Smooth muscle cell of the brain vasculature (primary cell): ENCODE data around the gene GSTT2B.
"Not testable (repeated sequence)": the region's sequence is repeated elsewhere in the genome, so short reads cannot be mapped to it uniquely, and the experiment has no call there.

Experiments
- DNase-seq: peaks from one replicate; pipeline ENCODE4 v3.0.0-alpha.2; 2012; ENCODE audit warnings: low read depth, low spot score

Gene GSTT2B

GRCh38 chr22:23984430-23984829 lies 23.4 kb upstream of the GSTT2B start:
- DNase-seq = no peak

- not testable (repeated sequence) for DNase-seq
Observed at GRCh38 chr22:23980567-23980966, 19.6 kb upstream of the GSTT2B start.

GRCh38 chr22:23979557-23980240 lies 18.7 kb upstream of the GSTT2B start, which contains the start of gene GSTT2:
TSS of gene GSTT2 (plus strand) at chr22:23980134.
- DNase-seq = not testable (repeated sequence)

- not testable (repeated sequence) for DNase-seq
Observed at GRCh38 chr22:23977304-23977703, 16.3 kb upstream of the GSTT2B start.

- DNase-seq = not testable (repeated sequence)
Observed at GRCh38 chr22:23974836-23975352, 13.9 kb upstream of the GSTT2B start.

GRCh38 chr22:23974345-23974744 lies 13.3 kb upstream of the GSTT2B start, which contains the start of gene DDT:
TSS of gene DDT (minus strand) at chr22:23974441. CDS start at chr22:23974414, 27 bp downstream.
- not testable (repeated sequence) for DNase-seq

- not testable (repeated sequence) for DNase-seq
Observed at GRCh38 chr22:23971927-23972326, 10.9 kb upstream of the GSTT2B start.

GRCh38 chr22:23970816-23971486 lies 10.0 kb upstream of the GSTT2B start:
- DNase-seq = no peak

- no peak for DNase-seq
Observed at GRCh38 chr22:23970201-23970641, 9.2 kb upstream of the GSTT2B start.

GRCh38 chr22:23969071-23969470 lies 8.1 kb upstream of the GSTT2B start:
- DNase-seq = no peak

- not testable (repeated sequence) for DNase-seq
Observed at GRCh38 chr22:23966568-23966967, 5.6 kb upstream of the GSTT2B start, which contains the start of gene DDTL. TSS of gene DDTL (plus strand) at chr22:23966888. CDS start at chr22:23966915, 27 bp downstream.

- not testable (repeated sequence) for DNase-seq
Observed at GRCh38 chr22:23966094-23966493, 5.1 kb upstream of the GSTT2B start.

GRCh38 chr22:23956301-23956900 lies 4.6 kb downstream of the GSTT2B start:
- peak; percentile 39 for DNase-seq

- DNase-seq = not testable (repeated sequence)
Observed at GRCh38 chr22:23955886-23956285, 5.1 kb downstream of the GSTT2B start.

- DNase-seq = not testable (repeated sequence)
Observed at GRCh38 chr22:23954991-23955305, 6.0 kb downstream of the GSTT2B start.

GRCh38 chr22:23954193-23954990 lies 6.6 kb downstream of the GSTT2B start:
- DNase-seq = not testable (repeated sequence)

- DNase-seq = not testable (repeated sequence)
Observed at GRCh38 chr22:23953485-23953884, 7.5 kb downstream of the GSTT2B start.

GRCh38 chr22:23952794-23953405 lies 8.1 kb downstream of the GSTT2B start:
- DNase-seq = not testable (repeated sequence)

GRCh38 chr22:23951383-23951782 lies 9.6 kb downstream of the GSTT2B start:
- DNase-seq = not testable (repeated sequence)

- not testable (repeated sequence) for DNase-seq
Observed at GRCh38 chr22:23949764-23950163, 11.2 kb downstream of the GSTT2B start.

GRCh38 chr22:23947391-23947790 lies 13.6 kb downstream of the GSTT2B start:
- not testable (repeated sequence) for DNase-seq
